ENCODE data around the gene NOL7. TPM values are rescaled to one million over a fixed set of nuclear protein-coding genes. Genes with fewer than 3 reads are reported as not detected.

The NOL7 gene
- total and polyA plus RNA-seq, 2 of the 4 experiments (the other 2 are of a cell fraction), result 21.3 to 34.5 TPM

DNA sequence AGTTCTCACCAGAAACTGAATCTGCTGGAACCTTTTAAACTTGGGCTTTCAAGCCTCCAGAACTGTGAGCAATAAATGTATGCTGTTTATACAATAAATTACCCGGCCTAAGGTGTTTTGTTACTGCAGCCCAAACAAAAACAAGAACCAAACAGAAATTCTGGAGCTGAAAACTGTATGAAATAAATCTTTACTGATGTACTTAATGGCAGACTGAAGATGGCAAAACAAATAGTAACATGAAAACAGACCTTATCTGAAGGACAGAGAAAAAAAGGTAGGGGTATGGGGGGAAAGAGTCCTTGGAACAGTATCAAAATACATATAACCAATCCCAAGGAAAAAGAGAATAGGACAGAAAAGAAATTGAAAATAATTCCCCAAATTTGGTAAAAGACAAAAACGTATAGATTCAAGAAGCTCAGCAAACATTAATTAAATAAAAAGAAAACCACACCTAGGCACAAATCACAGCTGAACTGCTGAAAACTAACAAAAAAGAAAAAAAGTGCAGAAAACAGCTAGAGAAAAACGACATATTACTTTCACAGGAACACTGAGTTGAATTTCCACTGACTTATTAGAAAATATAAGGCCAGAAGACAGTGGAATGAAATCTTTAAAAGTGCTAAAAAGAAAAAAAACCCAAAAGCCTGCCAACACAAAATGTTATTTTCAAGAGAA lies 47.7 kb downstream of the NOL7 start:
- H4K5ac ChIP-seq (ENCODE audit: low read depth, low read length), result no peak overlapping the region
- DNase-seq (no peak), ATAC-seq (ENCODE audit: low read depth) (no peak)
- no peak overlapping the region for H2AK5ac ChIP-seq (ENCODE audit: low read depth, low read length)
- no peak overlapping the region for H3K4me2 ChIP-seq (ENCODE audit: low read depth, low read length)
- H3K79me1 ChIP-seq (ENCODE audit: low read depth in 1 of 2, low read length in 2 of 2), result peaks cover 20 to 57% of the 10 kb centered on the region in 2 experiments
- H2AK9ac ChIP-seq (replicated peaks; ENCODE audit: low read depth, low read length, poor library complexity), result no peak overlapping the region
- in situ Hi-C loops (cut with MboI; ENCODE audit: low sequenced_read_pairs) (no loop called here), dilution Hi-C loops (cut with HindIII; ENCODE audit: low sequenced_read_pairs, unreplicated experiment) (no loop called here), intact Hi-C loops (cut with micrococcal nuclease) (loop anchor here (5.0 kb wide), 1 partner anchor 35 kb away; no protein-coding TSS in a partner anchor)
- no peak overlapping the region for H2BK20ac ChIP-seq (ENCODE audit: low read depth, low read length)
- H3K14ac ChIP-seq (replicated peaks; ENCODE audit: low read depth, low read length), result no peak overlapping the region
- H4K20me1 ChIP-seq (ENCODE audit: insufficient read depth, low read length), result peaks cover 49% of the 10 kb centered on the region
- H3K27ac ChIP-seq (ENCODE audit: insufficient read depth, low read length), result no peak overlapping the region
- no peak overlapping the region for H3K9ac ChIP-seq (ENCODE audit: low read depth, low read length)
- H2BK5ac ChIP-seq (ENCODE audit: low read depth, low read length, poor library complexity, severe bottlenecking), result no peak overlapping the region
- H3K56ac ChIP-seq (ENCODE audit: extremely low read depth, insufficient read depth, low read length), result no peak overlapping the region
- POLR2A ChIA-PET (ENCODE audit: unreplicated experiment), result no interaction called here
- TF ChIP-seq RFX5 (IDR thresholded peaks at IDR 0.05; ENCODE audit: low read depth, low read length) (no peak), NFE2L2 (IDR thresholded peaks at IDR 0.05; ENCODE audit: low read depth, low read length) (no peak), POLR2A (IDR thresholded peaks at IDR 0.05; ENCODE audit: low read depth, low read length) (no peak), SMC3 (IDR thresholded peaks at IDR 0.05; ENCODE audit: low read depth, low read length) (no peak), CHD1 (IDR thresholded peaks at IDR 0.05; ENCODE audit: low read depth, low read length) (no peak), MAZ (IDR thresholded peaks at IDR 0.05; ENCODE audit: borderline replicate concordance, low read depth, low read length) (no peak), RCOR1 (IDR thresholded peaks at IDR 0.05; ENCODE audit: insufficient replicate concordance, low read length) (no peak), RAD21 (IDR thresholded peaks at IDR 0.05; ENCODE audit: low read length) (no peak), MAFK (IDR thresholded peaks at IDR 0.05; ENCODE audit: low read depth, low read length) (no peak), BHLHE40 (IDR thresholded peaks at IDR 0.05; ENCODE audit: low read depth, low read length) (no peak)
- TF ChIP-seq, protein P1, sequence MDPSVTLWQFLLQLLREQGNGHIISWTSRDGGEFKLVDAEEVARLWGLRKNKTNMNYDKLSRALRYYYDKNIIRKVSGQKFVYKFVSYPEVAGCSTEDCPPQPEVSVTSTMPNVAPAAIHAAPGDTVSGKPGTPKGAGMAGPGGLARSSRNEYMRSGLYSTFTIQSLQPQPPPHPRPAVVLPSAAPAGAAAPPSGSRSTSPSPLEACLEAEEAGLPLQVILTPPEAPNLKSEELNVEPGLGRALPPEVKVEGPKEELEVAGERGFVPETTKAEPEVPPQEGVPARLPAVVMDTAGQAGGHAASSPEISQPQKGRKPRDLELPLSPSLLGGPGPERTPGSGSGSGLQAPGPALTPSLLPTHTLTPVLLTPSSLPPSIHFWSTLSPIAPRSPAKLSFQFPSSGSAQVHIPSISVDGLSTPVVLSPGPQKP (IDR thresholded peaks at IDR 0.05; ENCODE audit: borderline replicate concordance, low read depth, low read length), result no peak
- TF ChIP-seq, protein P2, sequence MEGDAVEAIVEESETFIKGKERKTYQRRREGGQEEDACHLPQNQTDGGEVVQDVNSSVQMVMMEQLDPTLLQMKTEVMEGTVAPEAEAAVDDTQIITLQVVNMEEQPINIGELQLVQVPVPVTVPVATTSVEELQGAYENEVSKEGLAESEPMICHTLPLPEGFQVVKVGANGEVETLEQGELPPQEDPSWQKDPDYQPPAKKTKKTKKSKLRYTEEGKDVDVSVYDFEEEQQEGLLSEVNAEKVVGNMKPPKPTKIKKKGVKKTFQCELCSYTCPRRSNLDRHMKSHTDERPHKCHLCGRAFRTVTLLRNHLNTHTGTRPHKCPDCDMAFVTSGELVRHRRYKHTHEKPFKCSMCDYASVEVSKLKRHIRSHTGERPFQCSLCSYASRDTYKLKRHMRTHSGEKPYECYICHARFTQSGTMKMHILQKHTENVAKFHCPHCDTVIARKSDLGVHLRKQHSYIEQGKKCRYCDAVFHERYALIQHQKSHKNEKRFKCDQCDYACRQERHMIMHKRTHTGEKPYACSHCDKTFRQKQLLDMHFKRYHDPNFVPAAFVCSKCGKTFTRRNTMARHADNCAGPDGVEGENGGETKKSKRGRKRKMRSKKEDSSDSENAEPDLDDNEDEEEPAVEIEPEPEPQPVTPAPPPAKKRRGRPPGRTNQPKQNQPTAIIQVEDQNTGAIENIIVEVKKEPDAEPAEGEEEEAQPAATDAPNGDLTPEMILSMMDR (conservative IDR thresholded peaks at IDR 0.05; ENCODE audit: low read depth, low read length), result no peak
- H3K36me3 ChIP-seq (ENCODE audit: control insufficient read depth, insufficient read depth, low read length), result no peaks in the 10 kb centered on the region
- H3K4me1 ChIP-seq (ENCODE audit: control insufficient read depth, insufficient read depth, low read length), result peaks cover 5% of the 10 kb centered on the region; the same call in 1 of the 2 replicates
- H3K18ac ChIP-seq (ENCODE audit: low read depth, low read length), result no peak overlapping the region
- no peak overlapping the region for H2AFZ ChIP-seq (replicated peaks; ENCODE audit: low read length, poor library complexity)
- H2BK120ac ChIP-seq (ENCODE audit: low read depth, low read length), result no peak overlapping the region
- WGBS, 2 experiments (ENCODE audit: extremely low coverage in 2 of 2, insufficient read length in 1 of 2), result no CpG with 5 or more reads among the region's 3 CpGs
- peaks cover 3% of the 10 kb centered on the region for H3K9me1 ChIP-seq (ENCODE audit: insufficient read depth, low read length)
- no TSS peak for BruUV-seq (replicated peaks)
- no peak overlapping the region for H2BK15ac ChIP-seq (ENCODE audit: low read depth, low read length)
- H3K27me3 ChIP-seq (ENCODE audit: control insufficient read depth, insufficient read depth, low read length), result no peaks in the 10 kb centered on the region
- H3K9me3 ChIP-seq (ENCODE audit: control insufficient read depth, insufficient read depth, low read length), result no peaks in the 10 kb centered on the region
- no peak overlapping the region for H3K4ac ChIP-seq (ENCODE audit: low read depth, low read length)
- no peak overlapping the region for H4K8ac ChIP-seq (ENCODE audit: low read depth in 2 of 2, low read length in 2 of 2)
- H3K4me3 ChIP-seq (ENCODE audit: insufficient read depth, low read depth, low read length), result no peak overlapping the region
- H4K91ac ChIP-seq (ENCODE audit: insufficient read depth, low read depth, low read length), result no peak overlapping the region
- CTCF ChIA-PET, result interaction anchor here (0.6 kb wide), 1 partner anchor 10 kb away, joined by 3 read pairs; no protein-coding TSS in a partner anchor
- H3K23ac ChIP-seq (ENCODE audit: low read depth, low read length), result no peak overlapping the region

All from IMR-90 (cell line).